Astrocyte (in vitro differentiated cells and primary cell): Measurements from ENCODE around the gene TAS2R13. TPM values are rescaled to one million over a fixed set of nuclear protein-coding genes. Genes with fewer than 3 reads are reported as not detected.

Experiments used
- DNase-seq: peaks from one replicate; pipeline ENCODE4 v3.0.0-alpha.2; 2010; ENCODE audit warnings: low read depth
- FAIRE-seq: peaks from 2 replicates; lab custom pipeline; 2011; peaks lifted over from hg19 to GRCh38; lab: Jason Lieb, UNC
- H2AFZ ChIP-seq: 2 replicates; pipeline ENCODE4 v1.6.0; 2012; ENCODE audit warnings: low read depth, low read length, inconsistent platforms
- H3K27ac ChIP-seq: 2 replicates; pipeline ENCODE4 v1.5.1; 2011; ENCODE audit warnings: low read depth, low read length, inconsistent platforms
- H3K27me3 ChIP-seq: 2 replicates; pipeline ENCODE4 v1.6.0; 2011; ENCODE audit warnings: low read length, inconsistent platforms; ENCODE audit not compliant: insufficient read depth
- H3K36me3 ChIP-seq: 2 replicates; pipeline ENCODE4 v1.5.1; 2011; ENCODE audit warnings: low read length, inconsistent platforms; ENCODE audit not compliant: insufficient read depth
- H3K4me1 ChIP-seq: 2 replicates; pipeline ENCODE4 v1.5.1; 2011; ENCODE audit warnings: low read length, inconsistent platforms; ENCODE audit not compliant: insufficient read depth
- H3K4me2 ChIP-seq: 2 replicates; pipeline ENCODE4 v1.6.0; 2012; ENCODE audit warnings: low read length, inconsistent platforms
- H3K4me3 ChIP-seq: 2 replicates; pipeline ENCODE4 v1.5.1; 2011; ENCODE audit warnings: low read depth, mild to moderate bottlenecking, low read length, inconsistent platforms; ENCODE audit not compliant: insufficient read depth
- H3K79me2 ChIP-seq: 2 replicates; pipeline ENCODE4 v1.6.0; 2012; ENCODE audit warnings: mild to moderate bottlenecking, low read length, inconsistent platforms; ENCODE audit not compliant: insufficient read depth
- H3K9ac ChIP-seq: 2 replicates; pipeline ENCODE4 v1.6.0; 2012; ENCODE audit warnings: mild to moderate bottlenecking, low read length, inconsistent platforms
- H3K9me3 ChIP-seq: 2 replicates; pipeline ENCODE4 v1.5.1; 2012; ENCODE audit warnings: low read depth, mild to moderate bottlenecking, low read length, inconsistent platforms; ENCODE audit not compliant: insufficient read depth
- H4K20me1 ChIP-seq: 2 replicates; pipeline ENCODE4 v1.6.0; 2012; ENCODE audit warnings: low read length, inconsistent platforms; ENCODE audit not compliant: insufficient read depth
- H3K27ac Mint-ChIP-seq: one replicate; pipeline ENCODE4 v1.8.0; 2021; ENCODE audit warnings: mild to moderate bottlenecking, mixed read lengths; ENCODE audit not compliant: unreplicated experiment
- H3K27me3 Mint-ChIP-seq: one replicate; pipeline ENCODE4 v1.8.0; 2021; ENCODE audit warnings: low read depth, mixed read lengths; ENCODE audit not compliant: unreplicated experiment
- H3K36me3 Mint-ChIP-seq: one replicate; pipeline ENCODE4 v1.8.0; 2021; ENCODE audit warnings: low read depth, mixed read lengths; ENCODE audit not compliant: unreplicated experiment
- H3K4me1 Mint-ChIP-seq: one replicate; pipeline ENCODE4 v1.8.0; 2021; ENCODE audit warnings: low read depth, mixed read lengths; ENCODE audit not compliant: unreplicated experiment
- H3K4me3 Mint-ChIP-seq: one replicate; pipeline ENCODE4 v1.8.0; 2021; ENCODE audit warnings: mild to moderate bottlenecking, moderate library complexity, mixed read lengths; ENCODE audit not compliant: unreplicated experiment
- H3K9me3 Mint-ChIP-seq: one replicate; pipeline ENCODE4 v1.8.0; 2021; ENCODE audit warnings: mild to moderate bottlenecking, mixed read lengths; ENCODE audit not compliant: unreplicated experiment
- EZH2 ChIP-seq: IDR thresholded peaks from 2 replicates; pipeline ENCODE4 v1.6.1; 2012; ENCODE audit warnings: mild to moderate bottlenecking, low read length, inconsistent platforms; ENCODE audit not compliant: insufficient read depth
- total RNA-seq: library from RNA; stranded (reverse); gene quantifications from 2 replicates; pipeline ENCODE4 v1.2.1, GENCODE V29; 2021
- TF ChIP-seq, protein P1 (sequence below): IDR thresholded peaks from 2 replicates; pipeline ENCODE4 v1.5.1; 2011; ENCODE audit warnings: low read depth, mild to moderate bottlenecking, inconsistent platforms, low read length, moderate library complexity; ENCODE audit not compliant: insufficient read depth

Gene TAS2R13
- total RNA-seq, 1 donor from 2014 or later = 0.43 TPM

DNA sequence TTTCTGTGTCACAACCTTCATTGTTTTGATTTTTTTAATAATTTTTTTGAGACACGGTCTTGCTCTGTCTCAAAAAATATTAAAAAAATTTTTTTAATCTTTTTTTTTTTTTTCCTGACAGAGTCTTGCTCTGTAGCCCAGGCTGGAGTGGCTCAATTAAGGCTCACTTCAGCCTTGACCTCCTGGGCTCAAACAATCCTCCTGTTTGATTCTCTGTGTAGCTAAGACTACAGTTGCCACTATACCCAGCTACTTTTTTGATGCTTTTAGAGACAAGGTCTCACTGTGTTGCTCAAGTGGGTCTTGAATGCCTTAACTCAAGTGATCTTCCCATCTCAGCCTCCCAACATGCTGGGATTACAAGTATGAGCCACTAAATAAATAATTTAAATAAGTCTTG is 10.4 kb upstream of the TAS2R13 start:
- Histone ChIP-seq H2AFZ (no peak overlapping the region), H3K9me3 (no peaks in the 10 kb centered on the region), H3K9ac (no peak overlapping the region), H3K27ac (no peak overlapping the region), H3K79me2 (no peaks in the 10 kb centered on the region), H3K27me3 (no peaks in the 10 kb centered on the region), H4K20me1 (no peaks in the 10 kb centered on the region), H3K4me3 (no peak overlapping the region), H3K36me3 (no peaks in the 10 kb centered on the region), H3K4me1 (no peaks in the 10 kb centered on the region), H3K4me2 (no peak overlapping the region)
- Mint-ChIP-seq H3K4me1 (no peaks in the 10 kb centered on the region), H3K27me3 (no peaks in the 10 kb centered on the region), H3K4me3 (no peak overlapping the region), H3K9me3 (no peaks in the 10 kb centered on the region), H3K27ac (no peak overlapping the region), H3K36me3 (no peaks in the 10 kb centered on the region)
- TF ChIP-seq, protein P1, sequence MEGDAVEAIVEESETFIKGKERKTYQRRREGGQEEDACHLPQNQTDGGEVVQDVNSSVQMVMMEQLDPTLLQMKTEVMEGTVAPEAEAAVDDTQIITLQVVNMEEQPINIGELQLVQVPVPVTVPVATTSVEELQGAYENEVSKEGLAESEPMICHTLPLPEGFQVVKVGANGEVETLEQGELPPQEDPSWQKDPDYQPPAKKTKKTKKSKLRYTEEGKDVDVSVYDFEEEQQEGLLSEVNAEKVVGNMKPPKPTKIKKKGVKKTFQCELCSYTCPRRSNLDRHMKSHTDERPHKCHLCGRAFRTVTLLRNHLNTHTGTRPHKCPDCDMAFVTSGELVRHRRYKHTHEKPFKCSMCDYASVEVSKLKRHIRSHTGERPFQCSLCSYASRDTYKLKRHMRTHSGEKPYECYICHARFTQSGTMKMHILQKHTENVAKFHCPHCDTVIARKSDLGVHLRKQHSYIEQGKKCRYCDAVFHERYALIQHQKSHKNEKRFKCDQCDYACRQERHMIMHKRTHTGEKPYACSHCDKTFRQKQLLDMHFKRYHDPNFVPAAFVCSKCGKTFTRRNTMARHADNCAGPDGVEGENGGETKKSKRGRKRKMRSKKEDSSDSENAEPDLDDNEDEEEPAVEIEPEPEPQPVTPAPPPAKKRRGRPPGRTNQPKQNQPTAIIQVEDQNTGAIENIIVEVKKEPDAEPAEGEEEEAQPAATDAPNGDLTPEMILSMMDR = no peak
- no peak for TF ChIP-seq EZH2
- FAIRE-seq (no peak), DNase-seq (no peak)

DNA sequence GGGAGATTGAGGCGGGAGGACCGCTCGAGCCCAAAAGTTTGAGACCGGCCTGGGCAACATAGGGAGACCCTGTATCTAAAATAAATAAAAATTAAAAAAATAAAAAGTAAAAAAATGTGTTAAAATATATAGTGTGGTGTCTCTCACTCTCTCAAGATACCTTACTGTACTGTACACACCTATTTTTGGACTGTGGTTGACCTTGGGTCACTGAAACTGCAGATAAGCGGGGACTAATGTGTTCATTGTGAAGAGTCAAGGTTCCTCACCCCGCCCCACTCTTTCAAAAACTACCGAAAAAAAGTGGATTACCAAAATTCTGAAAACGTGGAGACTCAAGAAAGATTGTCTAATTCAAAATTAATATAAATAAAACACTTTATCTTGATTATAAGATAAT is 1.0 kb upstream of the TAS2R13 start:
- no peak overlapping the region for H2AFZ ChIP-seq
- no peaks in the 10 kb centered on the region for H3K9me3 ChIP-seq
- no peaks in the 10 kb centered on the region for H3K79me2 ChIP-seq
- H3K4me2 ChIP-seq = no peak overlapping the region
- Mint-ChIP-seq H3K27me3 (no peaks in the 10 kb centered on the region), H3K36me3 (no peaks in the 10 kb centered on the region), H3K9me3 (no peaks in the 10 kb centered on the region), H3K27ac (no peak overlapping the region), H3K4me3 (no peak overlapping the region), H3K4me1 (no peaks in the 10 kb centered on the region)
- H3K4me1 ChIP-seq = no peaks in the 10 kb centered on the region
- no peaks in the 10 kb centered on the region for H4K20me1 ChIP-seq
- TF ChIP-seq EZH2 = no peak
- TF ChIP-seq, protein P1 = no peak
- no peak for FAIRE-seq
- no peak overlapping the region for H3K9ac ChIP-seq
- no peak for DNase-seq
- no peaks in the 10 kb centered on the region for H3K36me3 ChIP-seq
- H3K27me3 ChIP-seq = no peaks in the 10 kb centered on the region
- no peak overlapping the region for H3K27ac ChIP-seq
- H3K4me3 ChIP-seq = no peak overlapping the region

GRCh38 chr12:10904686-10905085 is 4.7 kb downstream of the TAS2R13 start:
- peaks cover 4% of the 10 kb centered on the region for H3K36me3 Mint-ChIP-seq
- H3K27ac ChIP-seq = no peak overlapping the region

More at GRCh38 chr12:10904686-10905085, 4.7 kb downstream of the TAS2R13 start:
- H3K36me3 ChIP-seq = no peaks in the 10 kb centered on the region
- Mint-ChIP-seq H3K27me3 (no peaks in the 10 kb centered on the region), H3K4me1 (no peaks in the 10 kb centered on the region), H3K9me3 (peaks cover 22% of the 10 kb centered on the region), H3K27ac (no peak overlapping the region), H3K4me3 (no peak overlapping the region)
- TF ChIP-seq, protein P1 = no peak
- TF ChIP-seq EZH2 = no peak
- no peak for FAIRE-seq
- H3K27me3 ChIP-seq = no peaks in the 10 kb centered on the region
- H3K4me2 ChIP-seq = no peak overlapping the region
- no peaks in the 10 kb centered on the region for H3K79me2 ChIP-seq
- H3K9me3 ChIP-seq = peaks cover 5% of the 10 kb centered on the region
- H3K9ac ChIP-seq = no peak overlapping the region
- no peaks in the 10 kb centered on the region for H4K20me1 ChIP-seq
- DNase-seq = no peak
- no peak overlapping the region for H3K4me3 ChIP-seq
- no peaks in the 10 kb centered on the region for H3K4me1 ChIP-seq
- no peak overlapping the region for H2AFZ ChIP-seq
